Panc1 (cell line): ENCODE measurements around the gene CCDC50.

Experiments used
- POLR2AphosphoS5 ChIP-seq: IDR thresholded peaks from 2 replicates; pipeline ENCODE4 v1.6.1; 2012; ENCODE audit warnings: mild to moderate bottlenecking, low read depth, low read length, moderate library complexity
- TF ChIP-seq, protein P1 (sequence below): fragments of 450-650 bp; IDR thresholded peaks from 2 replicates; pipeline ENCODE4 v1.5.1; 2017; ENCODE audit warnings: mild to moderate bottlenecking

DNA sequence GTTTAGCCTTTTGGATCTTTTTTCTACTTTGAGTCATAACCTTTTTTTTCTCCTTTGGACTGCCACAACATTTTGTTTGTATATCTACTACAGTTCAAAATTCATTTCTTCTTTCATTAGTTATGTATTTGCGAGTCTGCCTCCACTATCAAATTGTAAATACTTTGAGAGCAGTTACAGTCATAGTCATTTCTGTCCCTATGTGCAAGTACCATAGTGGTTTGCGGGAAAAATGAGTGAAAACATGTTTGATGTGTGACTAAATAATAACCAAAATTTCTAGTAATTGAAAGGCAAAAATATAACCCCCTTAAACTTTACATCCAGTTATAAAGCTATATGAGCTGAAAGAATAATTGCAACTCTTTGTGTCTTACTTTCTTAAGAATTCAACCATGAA, 45.8 kb upstream of the CCDC50 start:
- TF ChIP-seq POLR2AphosphoS5 = no peak
- TF ChIP-seq, protein P1, sequence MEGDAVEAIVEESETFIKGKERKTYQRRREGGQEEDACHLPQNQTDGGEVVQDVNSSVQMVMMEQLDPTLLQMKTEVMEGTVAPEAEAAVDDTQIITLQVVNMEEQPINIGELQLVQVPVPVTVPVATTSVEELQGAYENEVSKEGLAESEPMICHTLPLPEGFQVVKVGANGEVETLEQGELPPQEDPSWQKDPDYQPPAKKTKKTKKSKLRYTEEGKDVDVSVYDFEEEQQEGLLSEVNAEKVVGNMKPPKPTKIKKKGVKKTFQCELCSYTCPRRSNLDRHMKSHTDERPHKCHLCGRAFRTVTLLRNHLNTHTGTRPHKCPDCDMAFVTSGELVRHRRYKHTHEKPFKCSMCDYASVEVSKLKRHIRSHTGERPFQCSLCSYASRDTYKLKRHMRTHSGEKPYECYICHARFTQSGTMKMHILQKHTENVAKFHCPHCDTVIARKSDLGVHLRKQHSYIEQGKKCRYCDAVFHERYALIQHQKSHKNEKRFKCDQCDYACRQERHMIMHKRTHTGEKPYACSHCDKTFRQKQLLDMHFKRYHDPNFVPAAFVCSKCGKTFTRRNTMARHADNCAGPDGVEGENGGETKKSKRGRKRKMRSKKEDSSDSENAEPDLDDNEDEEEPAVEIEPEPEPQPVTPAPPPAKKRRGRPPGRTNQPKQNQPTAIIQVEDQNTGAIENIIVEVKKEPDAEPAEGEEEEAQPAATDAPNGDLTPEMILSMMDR = no peak
